ENCODE measurements around the gene CSNK2B.
A peak's percentile ranks its signal among the peaks of the same experiment; 100 is the strongest.
"Not testable (repeated sequence)": the region's sequence is repeated elsewhere in the genome, so short reads cannot be mapped to it uniquely, and the experiment has no call there.

The CSNK2B gene

GRCh38 chr6:31691078-31691463 is 25.2 kb downstream of the CSNK2B start:
- no peak for DNase-seq

GRCh38 chr6:31691564-31692108 is 25.8 kb downstream of the CSNK2B start:
- no peak for DNase-seq

DNA sequence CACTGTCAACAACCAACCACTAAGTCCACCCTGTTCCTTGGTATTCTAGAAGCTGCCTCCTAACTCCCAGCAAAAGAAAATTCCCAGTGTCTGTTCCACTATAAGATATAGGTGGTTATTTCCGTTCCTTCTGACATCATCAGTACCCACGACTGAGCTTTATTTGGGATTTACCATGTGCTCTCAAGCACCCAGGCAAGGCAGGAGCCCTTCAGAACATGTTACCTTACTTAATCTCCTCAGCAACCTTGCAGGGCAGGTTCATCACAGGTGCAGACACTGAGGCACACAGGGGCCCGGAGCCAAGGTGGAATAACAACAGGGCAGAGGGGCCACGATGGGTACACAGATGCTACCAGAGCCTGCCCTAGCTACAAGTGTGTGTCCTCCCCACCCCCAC is 26.5 kb downstream of the CSNK2B start:
- no peak for DNase-seq

DNA sequence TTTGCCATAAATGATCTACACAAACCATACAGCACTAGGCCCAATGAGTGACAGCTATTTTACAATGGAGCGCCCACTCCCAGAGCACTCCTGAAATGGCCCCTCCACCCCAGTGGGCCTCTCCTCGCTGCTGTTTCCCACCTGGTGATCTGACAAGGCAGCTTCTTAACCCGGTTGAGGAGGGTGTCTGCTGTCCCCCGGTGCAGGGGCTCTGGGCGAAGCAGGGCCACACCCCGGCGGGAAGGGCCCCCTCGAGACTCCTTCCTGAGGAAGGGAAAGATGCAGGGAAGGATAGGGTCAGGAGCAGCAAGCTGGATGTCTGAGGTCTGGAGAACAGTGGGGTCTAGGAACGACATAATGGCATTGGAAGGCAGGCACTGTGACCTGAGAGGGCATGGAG is 27.0 kb downstream of the CSNK2B start:
- DNase-seq = no peak

DNA sequence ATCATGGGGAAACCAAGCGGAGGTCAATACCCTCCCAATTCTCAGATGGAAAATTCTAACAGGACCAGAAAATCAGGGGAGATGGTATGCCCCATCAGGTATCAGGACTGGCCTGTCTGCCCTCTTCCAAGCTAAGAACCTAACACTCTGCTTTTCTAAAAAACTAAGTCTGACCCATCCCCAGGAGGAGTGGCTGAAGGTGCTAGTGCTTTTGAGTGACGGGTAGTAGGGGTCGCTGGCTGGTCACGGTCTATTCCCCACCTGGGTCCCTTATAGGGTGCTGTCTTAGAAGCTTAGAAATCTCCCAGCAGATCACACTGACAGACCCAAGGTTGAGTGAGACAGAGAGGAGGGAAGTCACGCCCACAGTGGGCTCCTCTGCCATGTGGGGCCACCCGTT is 27.7 kb downstream of the CSNK2B start:
- no peak for DNase-seq

DNA sequence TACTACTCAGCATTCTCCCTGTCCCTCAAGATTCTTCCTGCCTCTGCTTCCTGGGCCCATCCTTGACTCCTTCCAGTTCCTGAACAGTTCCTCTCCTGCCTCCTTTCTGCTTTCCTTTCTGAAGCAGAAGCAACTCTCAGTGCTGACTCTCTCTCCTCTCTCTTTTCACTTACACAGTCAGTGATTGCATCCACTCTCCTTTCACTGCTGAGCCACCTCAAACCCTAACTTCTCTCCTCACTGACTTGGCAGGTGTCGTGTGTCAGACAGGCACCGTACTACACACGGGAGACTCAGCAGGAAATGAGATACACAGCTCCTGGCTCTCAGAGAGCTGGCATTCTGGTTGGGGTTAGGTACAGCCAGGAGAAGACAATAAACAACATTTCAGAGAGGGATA is 31.7 kb downstream of the CSNK2B start:
- DNase-seq = no peak

DNA sequence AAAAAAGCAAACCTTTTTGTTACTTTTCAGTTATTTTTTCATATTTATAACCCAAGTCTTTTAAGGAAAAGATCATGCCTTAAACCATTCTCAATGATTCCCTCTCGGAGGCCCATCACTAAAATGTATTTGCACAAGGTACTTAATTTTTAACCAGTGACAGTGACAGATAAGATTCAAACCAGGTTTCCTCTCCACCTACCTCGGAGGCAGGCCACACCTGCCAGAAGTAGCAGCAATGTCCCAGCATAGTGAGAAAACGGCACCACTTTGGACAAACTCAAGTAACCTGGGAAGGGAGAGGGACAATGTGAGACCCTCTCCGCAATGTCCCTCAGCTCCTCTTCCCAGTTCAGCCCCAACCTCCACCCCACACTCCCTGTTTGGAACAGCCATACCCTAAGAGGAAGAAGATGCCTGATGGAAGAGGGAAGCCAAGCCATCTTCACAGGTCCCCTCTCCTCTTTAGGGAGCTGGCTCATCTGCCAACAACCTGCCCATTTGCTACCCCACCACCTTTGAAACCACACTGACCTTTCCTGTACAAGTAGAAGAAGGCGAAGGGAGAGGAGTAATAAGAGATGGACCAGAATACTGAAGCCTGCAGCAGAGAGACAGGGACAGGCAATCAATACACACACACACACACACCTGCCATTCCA is 35.0 kb downstream of the CSNK2B start:
- DNase-seq = no peak

DNA sequence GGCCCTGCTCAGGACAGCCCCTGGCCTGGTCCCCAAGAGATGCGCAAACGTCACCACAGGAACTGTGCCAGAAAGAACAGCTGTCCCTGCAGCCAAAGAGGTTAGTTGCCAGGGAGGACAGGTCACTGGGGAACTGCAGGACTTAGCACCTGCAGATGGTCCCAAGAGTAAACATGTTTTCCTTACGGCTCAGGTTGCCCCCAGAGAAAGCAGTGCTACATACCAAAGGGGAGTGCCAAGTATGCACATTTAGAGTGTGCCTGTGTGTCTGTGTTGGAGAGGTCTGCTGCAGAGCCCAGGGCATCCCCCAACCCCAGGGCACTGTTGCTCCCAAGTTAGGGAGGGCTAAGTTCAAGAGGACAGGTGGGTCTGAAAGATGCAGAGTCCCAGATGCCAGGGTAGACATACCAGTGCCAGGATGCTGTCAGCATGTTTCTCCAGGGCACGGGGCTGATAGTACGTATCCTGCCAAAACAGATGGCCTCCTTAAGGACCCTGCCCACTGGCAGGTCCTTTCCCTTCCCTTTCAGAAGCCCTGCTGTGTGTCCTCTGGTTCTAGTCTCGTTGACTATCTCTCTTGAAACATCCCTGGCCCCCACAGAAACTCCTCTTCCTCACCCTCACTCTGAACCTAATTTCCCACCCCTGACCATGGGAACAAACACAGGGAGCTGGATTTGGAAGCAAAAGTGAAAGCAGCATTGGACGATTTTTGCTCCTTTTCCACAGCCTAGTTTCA is 36.0 kb downstream of the CSNK2B start:
- no peak for DNase-seq

GRCh38 chr6:31702405-31702818 is 36.5 kb downstream of the CSNK2B start:
- DNase-seq = no peak

GRCh38 chr6:31702819-31703716 is 37.2 kb downstream of the CSNK2B start, which contains the start of gene ABHD16A:
ABHD16A (minus strand) TSS chr6:31703324; CDS start chr6:31703281, 43 bp downstream.
- DNase-seq = peak; percentile 98

DNA sequence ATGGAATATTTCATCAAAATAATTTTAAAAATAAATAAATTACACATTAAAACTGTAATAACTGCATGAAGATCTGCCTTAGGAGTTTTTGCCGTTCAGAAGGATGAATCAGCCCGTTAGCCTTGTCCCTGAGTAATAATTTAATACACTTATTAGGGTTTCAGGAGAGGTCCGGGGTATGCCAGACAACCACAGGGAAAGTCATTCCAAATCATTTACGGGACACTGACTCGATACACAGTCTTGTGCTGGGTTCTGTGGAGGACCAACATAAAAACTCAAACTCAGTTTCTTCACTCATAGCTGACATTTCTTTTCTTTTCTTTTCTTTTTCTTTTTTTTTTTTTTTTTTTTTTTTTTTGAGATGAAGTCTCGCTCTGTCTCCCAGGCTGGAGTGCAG is 40.1 kb downstream of the CSNK2B start:
- no peak for DNase-seq

DNA sequence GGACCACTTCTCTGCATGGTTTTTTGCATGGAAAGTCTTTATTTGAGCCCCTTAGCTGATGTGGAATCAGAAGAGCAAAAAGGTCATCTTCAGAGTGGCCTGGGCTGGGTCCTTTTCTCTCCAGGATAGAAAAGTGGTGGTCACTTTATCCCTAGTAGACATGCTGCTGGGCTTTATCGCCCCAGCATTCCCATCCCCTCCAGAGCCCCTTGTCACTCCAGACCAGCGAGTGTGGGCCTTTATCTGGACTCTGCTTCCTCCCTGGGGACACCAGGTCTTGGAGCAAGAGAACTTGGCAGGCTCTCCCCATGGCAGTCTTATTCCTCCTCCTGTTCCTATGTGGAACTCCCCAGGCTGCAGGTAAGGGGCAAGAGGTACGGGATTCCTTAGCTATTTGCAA is 40.7 kb downstream of the CSNK2B start, which contains the start of gene LY6G6F:
Gene LY6G6F (plus strand): TSS at position 268 of the 400 bp plus-strand sequence. CDS start 41 bp downstream, at position 309.
- DNase-seq = no peak

DNA sequence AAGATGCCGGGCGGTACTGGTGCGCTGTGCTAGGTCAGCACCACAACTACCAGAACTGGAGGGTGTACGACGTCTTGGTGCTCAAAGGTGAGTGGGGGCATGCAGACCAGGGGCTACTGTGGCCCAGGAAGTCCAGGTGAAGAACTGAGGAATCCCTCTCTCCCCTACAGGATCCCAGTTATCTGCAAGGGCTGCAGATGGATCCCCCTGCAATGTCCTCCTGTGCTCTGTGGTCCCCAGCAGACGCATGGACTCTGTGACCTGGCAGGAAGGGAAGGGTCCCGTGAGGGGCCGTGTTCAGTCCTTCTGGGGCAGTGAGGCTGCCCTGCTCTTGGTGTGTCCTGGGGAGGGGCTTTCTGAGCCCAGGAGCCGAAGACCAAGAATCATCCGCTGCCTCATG is 41.8 kb downstream of the CSNK2B start:
- DNase-seq = no peak

DNA sequence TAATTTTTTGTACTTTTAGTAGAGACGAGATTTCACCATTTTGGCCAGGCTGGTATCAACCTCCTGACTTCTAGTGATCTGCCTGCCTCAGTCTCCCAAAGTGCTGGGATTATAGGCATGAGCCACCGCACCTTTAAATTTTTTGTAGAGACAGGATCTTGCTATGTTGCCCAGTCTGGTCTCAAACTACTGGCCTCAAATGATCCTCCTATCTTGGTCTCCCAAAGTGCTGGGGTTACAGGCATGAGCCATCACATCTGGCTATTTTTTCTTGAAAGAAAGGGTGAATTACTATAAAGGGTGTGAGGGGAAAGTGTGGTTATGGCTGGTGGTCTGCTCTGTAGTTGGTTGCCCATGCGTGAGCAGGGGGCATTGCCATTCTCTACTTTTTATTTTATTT is 42.3 kb downstream of the CSNK2B start:
- DNase-seq = no peak

DNA sequence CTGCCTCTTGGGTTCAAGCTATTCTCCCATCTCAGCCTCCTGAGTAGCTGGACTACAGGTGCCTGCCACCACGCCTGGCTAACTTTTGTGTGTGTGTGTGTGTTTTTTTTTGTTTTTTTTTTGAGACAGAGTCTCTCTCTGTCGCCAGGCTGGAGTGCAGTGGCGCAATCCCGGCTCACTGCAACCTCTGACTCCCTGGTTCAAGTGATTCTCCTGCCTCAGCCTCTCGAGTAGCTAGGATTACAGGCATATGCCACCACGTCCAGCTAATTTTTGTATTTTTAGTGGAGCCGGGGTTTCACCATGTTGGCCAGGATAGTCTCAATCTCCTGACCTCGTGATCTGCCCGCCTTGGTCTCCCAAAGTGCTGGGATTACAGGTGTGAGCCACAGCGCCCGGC is 43.3 kb downstream of the CSNK2B start:
- DNase-seq = not testable (repeated sequence)

DNA sequence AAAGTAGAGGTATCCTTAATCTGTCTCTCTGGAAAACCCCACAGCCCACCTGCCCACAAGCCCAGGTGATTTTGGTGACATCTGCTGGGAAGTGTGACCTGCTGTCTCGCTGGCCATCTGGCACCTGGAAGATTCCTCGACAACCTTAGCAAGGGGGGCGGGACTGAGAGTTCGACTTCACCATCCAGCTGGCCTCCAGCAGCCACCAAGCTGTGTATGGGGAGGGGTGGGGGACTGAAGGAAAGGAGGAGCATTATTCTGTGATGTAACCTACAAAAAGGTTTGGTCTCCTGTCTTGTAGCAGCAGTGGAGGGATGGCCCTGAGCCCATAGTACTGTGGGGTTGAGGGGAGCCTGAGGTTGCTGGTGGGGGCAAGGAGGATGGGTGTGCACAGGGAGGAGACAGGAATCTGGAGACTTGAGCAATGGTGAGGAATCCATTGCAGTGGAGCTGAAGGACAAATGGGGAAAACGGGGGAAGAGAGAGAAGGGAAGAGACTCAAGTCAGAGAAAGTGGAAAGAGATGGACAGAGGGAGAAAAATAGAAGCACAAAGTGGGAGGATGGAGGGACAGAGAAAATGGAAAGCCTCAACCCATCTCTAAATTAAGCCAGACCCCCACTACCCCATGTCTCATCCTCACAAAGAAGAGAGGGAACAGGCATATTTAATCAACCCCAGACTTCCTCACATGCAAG is 44.8 kb downstream of the CSNK2B start:
- no peak for DNase-seq

DNA sequence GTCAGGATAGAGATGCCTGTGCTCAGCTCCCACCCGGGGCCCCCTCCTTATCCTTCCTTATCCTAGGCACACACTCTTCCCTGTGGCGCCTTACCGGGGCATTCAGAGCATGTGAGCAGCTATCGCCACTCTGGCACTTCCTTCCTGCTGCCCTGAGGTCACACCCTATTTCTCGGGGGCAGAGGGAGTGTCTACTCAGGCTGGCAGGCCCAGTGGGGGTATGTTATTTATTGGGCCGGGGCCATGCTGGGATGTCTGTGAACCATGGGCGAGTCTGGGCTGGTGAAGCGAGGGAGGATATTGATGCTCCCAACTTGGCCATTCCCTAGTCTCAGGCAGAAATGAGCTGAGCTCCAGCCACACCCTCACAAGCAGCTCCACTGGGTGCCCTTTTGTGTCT is 45.4 kb downstream of the CSNK2B start:
- DNase-seq = peak; percentile 32

DNA sequence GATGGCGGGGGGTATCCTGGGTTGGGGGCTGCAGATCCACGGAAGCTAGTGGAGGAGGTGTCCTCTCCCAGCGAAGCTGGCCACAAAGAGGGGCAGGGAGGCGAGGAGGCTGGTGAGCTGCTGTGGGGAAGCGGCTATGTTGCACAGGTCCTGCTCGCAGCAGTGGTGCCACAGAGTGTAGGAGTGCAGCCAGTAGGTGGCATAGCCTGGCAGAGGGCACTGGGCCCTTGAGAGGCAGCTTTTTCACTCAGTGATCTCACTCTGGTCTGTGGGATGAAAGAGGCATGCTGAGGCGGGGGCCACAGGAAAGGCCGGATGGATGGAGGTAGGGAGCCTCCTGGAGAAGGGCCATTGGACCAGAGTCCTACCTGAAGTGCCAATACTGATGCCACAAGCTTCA is 46.4 kb downstream of the CSNK2B start:
- no peak for DNase-seq

DNA sequence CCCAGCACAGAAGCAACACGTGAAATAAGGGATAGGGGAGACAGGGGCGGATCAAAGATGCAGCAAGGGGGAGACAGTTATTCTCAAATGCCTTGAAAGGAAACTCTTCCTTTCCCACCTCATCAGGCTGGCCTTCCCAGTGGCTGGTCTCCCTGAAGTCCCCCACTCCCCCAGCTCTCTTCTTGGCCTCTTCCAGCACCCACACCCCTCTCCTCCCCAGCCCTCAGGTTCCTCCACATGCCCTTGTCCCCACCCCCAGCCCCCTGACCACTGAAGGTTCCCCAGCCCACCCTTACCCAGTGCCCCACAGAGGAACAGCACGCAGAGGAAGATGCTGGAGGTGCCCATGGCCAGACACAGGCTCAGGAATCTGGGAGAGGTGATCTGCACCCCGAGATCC is 47.6 kb downstream of the CSNK2B start:
- DNase-seq = no peak

- DNase-seq = no peak
Observed at GRCh38 chr6:31713991-31714684, 48.3 kb downstream of the CSNK2B start.

- DNase-seq = no peak
Observed at GRCh38 chr6:31715022-31715958, 49.4 kb downstream of the CSNK2B start, which contains the start of gene LY6G6D. LY6G6D (plus strand) TSS chr6:31715348; CDS start chr6:31715356, 8 bp downstream.
